Fibroblast of lung (primary cell): ENCODE data around the gene CKS2. TPM values are rescaled to one million over a fixed set of nuclear protein-coding genes. Genes with fewer than 3 reads are reported as not detected.

Experiments used
- DNase-seq, 2 donors: peaks; one replicate each; pipeline versions ENCODE4 v3.0.0 to v3.0.0-alpha.2; 2010; ENCODE audit warnings: low read depth in 2 of 2
- H2AFZ ChIP-seq: 2 replicates; pipeline ENCODE4 v1.5.1; 2012; ENCODE audit warnings: low read length, control low read depth, inconsistent platforms
- H3K27ac ChIP-seq: 2 replicates; pipeline ENCODE4 v1.5.1; 2011; ENCODE audit warnings: low read length, control low read depth; ENCODE audit not compliant: insufficient read depth
- H3K27me3 ChIP-seq: 2 replicates; pipeline ENCODE4 v1.5.1; 2011; ENCODE audit warnings: mild to moderate bottlenecking, low read length; ENCODE audit not compliant: control insufficient read depth, insufficient read depth
- H3K36me3 ChIP-seq: 2 replicates; pipeline ENCODE4 v1.5.1; 2011; ENCODE audit warnings: low read length; ENCODE audit not compliant: control insufficient read depth, insufficient read depth
- H3K4me1 ChIP-seq: 2 replicates; pipeline ENCODE4 v1.5.1; 2011; ENCODE audit warnings: low read length; ENCODE audit not compliant: control insufficient read depth, insufficient read depth; ENCODE audit errors: extremely low read depth
- H3K4me2 ChIP-seq: 2 replicates; pipeline ENCODE4 v1.5.1; 2011; ENCODE audit warnings: low read length, control low read depth; ENCODE audit not compliant: insufficient read depth; ENCODE audit errors: extremely low read depth
- H3K4me3 ChIP-seq, 4 experiments: fragments of 200-600 bp in 1 of 4; sonication (generic) in 1 of 4; replicated peaks in 1 of 4; 2 replicates each; pipeline ENCODE4 v1.5.1; 2011 to 2016; ENCODE audit warnings: low read length in 4 of 4, low read depth in 3 of 4, mild to moderate bottlenecking in 3 of 4, control low read depth in 2 of 4, inconsistent platforms in 1 of 4, mixed read lengths in 1 of 4; ENCODE audit not compliant: insufficient read depth in 1 of 4; ENCODE audit errors: control extremely low read depth in 1 of 4
- H3K79me2 ChIP-seq: 2 replicates; pipeline ENCODE4 v1.5.1; 2012; ENCODE audit warnings: mild to moderate bottlenecking, low read length, inconsistent platforms; ENCODE audit not compliant: control insufficient read depth, insufficient read depth
- H3K9ac ChIP-seq: 2 replicates; pipeline ENCODE4 v1.5.1; 2011; ENCODE audit warnings: mild to moderate bottlenecking, low read length, control low read depth; ENCODE audit not compliant: insufficient read depth
- H3K9me3 ChIP-seq: 2 replicates; pipeline ENCODE4 v1.5.1; 2012; ENCODE audit warnings: low read depth, low read length; ENCODE audit not compliant: control insufficient read depth, insufficient read depth
- H4K20me1 ChIP-seq: 2 replicates; pipeline ENCODE4 v1.5.1; 2011; ENCODE audit warnings: low read length; ENCODE audit not compliant: control insufficient read depth, insufficient read depth; ENCODE audit errors: extremely low read depth
- CTCF ChIP-seq, 2 donors: IDR thresholded peaks in 1 of 2; conservative IDR thresholded peaks in 1 of 2; 1 replicate in 1 of 2; 2 replicates in 1 of 2; pipeline ENCODE4 v1.5.1; 2011 to 2012; ENCODE audit warnings: low read length in 2 of 2, control low read depth in 1 of 2, inconsistent platforms in 1 of 2, low read depth in 1 of 2, mild to moderate bottlenecking in 1 of 2
- EZH2 ChIP-seq: IDR thresholded peaks from 2 replicates; pipeline ENCODE4 v1.5.1; 2012; ENCODE audit warnings: low read length, control low read depth, mild to moderate bottlenecking; ENCODE audit errors: missing control alignments
- polyA plus RNA-seq, 2 donors: library from polyadenylated mRNA; depleted of rRNA in 1 of 2; stranded (reverse) in 1 of 2; unstranded in 1 of 2; fragments of >200 nt; gene quantifications; 2 replicates each; pipeline ENCODE4 v1.2.1, GENCODE V29; 2011 to 2012; ENCODE audit warnings: missing spikeins in 1 of 2
- total RNA-seq: library from RNA; depleted of rRNA; stranded (reverse); fragments of >200 nt; gene quantifications from 2 replicates; pipeline ENCODE4 v1.2.1, GENCODE V29; 2014

The CKS2 gene
- total and polyA plus RNA-seq, 2 donors (not counting 1 experiment from before 2014, with no cell fraction given): 69.7 to 101 TPM

- H4K20me1 ChIP-seq: no peaks in the 10 kb centered on the region
- no peak overlapping the region for H3K9ac ChIP-seq
- H3K27ac ChIP-seq: no peak overlapping the region
- no peak for DNase-seq
- no peaks in the 10 kb centered on the region for H3K9me3 ChIP-seq
- H3K36me3 ChIP-seq: peaks cover 25% of the 10 kb centered on the region
- H3K4me3 ChIP-seq: no peak overlapping the region
- H3K4me2 ChIP-seq: no peak overlapping the region
- H3K27me3 ChIP-seq: no peaks in the 10 kb centered on the region
- TF ChIP-seq CTCF (conservative IDR thresholded peaks at IDR 0.05 in 1 of 2, IDR thresholded peaks at IDR 0.05 in 1 of 2; ENCODE audit: low read depth in 1 of 2, low read length in 2 of 2): no peak
- H3K79me2 ChIP-seq: no peaks in the 10 kb centered on the region
- H2AFZ ChIP-seq: no peak overlapping the region
- H3K4me1 ChIP-seq: no peaks in the 10 kb centered on the region
These were observed 38.6 kb downstream of the CKS2 start for GRCh38 chr9:89349607-89350006.

GRCh38 chr9:89350988-89351557 is 40.1 kb downstream of the CKS2 start:
- no peak overlapping the region for H3K27ac ChIP-seq
- H3K9ac ChIP-seq: no peak overlapping the region
- H3K4me3 ChIP-seq: no peak overlapping the region
- peaks cover 23% of the 10 kb centered on the region for H3K36me3 ChIP-seq
- H4K20me1 ChIP-seq: no peaks in the 10 kb centered on the region
- no peaks in the 10 kb centered on the region for H3K4me1 ChIP-seq
- no peak for TF ChIP-seq CTCF (conservative IDR thresholded peaks at IDR 0.05 in 1 of 2, IDR thresholded peaks at IDR 0.05 in 1 of 2; ENCODE audit: low read depth in 1 of 2, low read length in 2 of 2)
- no peak for TF ChIP-seq EZH2
- H2AFZ ChIP-seq: no peak overlapping the region
- no peaks in the 10 kb centered on the region for H3K9me3 ChIP-seq
- H3K27me3 ChIP-seq: no peaks in the 10 kb centered on the region
- no peaks in the 10 kb centered on the region for H3K79me2 ChIP-seq
- H3K4me2 ChIP-seq: no peak overlapping the region
- DNase-seq: no peak

GRCh38 chr9:89351584-89352300 is 40.7 kb downstream of the CKS2 start:
- H3K9ac ChIP-seq: no peak overlapping the region
- H3K9me3 ChIP-seq: no peaks in the 10 kb centered on the region
- no peak overlapping the region for H3K27ac ChIP-seq
- H3K27me3 ChIP-seq: no peaks in the 10 kb centered on the region
- H3K79me2 ChIP-seq: no peaks in the 10 kb centered on the region
- DNase-seq: no peak
- no peaks in the 10 kb centered on the region for H4K20me1 ChIP-seq
- no peak overlapping the region for H3K4me3 ChIP-seq
- H3K36me3 ChIP-seq: peaks cover 23% of the 10 kb centered on the region
- H3K4me1 ChIP-seq: no peaks in the 10 kb centered on the region
- TF ChIP-seq EZH2: no peak
- no peak for TF ChIP-seq CTCF (conservative IDR thresholded peaks at IDR 0.05 in 1 of 2, IDR thresholded peaks at IDR 0.05 in 1 of 2; ENCODE audit: low read depth in 1 of 2, low read length in 2 of 2)
- no peak overlapping the region for H2AFZ ChIP-seq
- H3K4me2 ChIP-seq: no peak overlapping the region
